Glutamatergic neuron (in vitro differentiated cells): ENCODE measurements around the gene AFF1. TPM values are rescaled to one million over a fixed set of nuclear protein-coding genes. Genes with fewer than 3 reads are reported as not detected.
A peak's percentile ranks its signal among the peaks of the same experiment; 100 is the strongest.
"Not testable (repeated sequence)": the region's sequence is repeated elsewhere in the genome, so short reads cannot be mapped to it uniquely, and the experiment has no call there.

Source experiments
- DNase-seq: peaks from one replicate; pipeline ENCODE4 v3.0.0; 2022
- H3K27ac Mint-ChIP-seq: one replicate; pipeline ENCODE4 v1.8.0; 2020; ENCODE audit warnings: mild to moderate bottlenecking, mixed read lengths, inconsistent platforms; ENCODE audit not compliant: unreplicated experiment
- H3K27me3 Mint-ChIP-seq: one replicate; pipeline ENCODE4 v1.8.0; 2020; ENCODE audit warnings: mild to moderate bottlenecking, moderate library complexity, mixed read lengths, inconsistent platforms; ENCODE audit not compliant: unreplicated experiment
- H3K36me3 Mint-ChIP-seq: one replicate; pipeline ENCODE4 v1.8.0; 2020; ENCODE audit warnings: mild to moderate bottlenecking, mixed read lengths, inconsistent platforms; ENCODE audit not compliant: unreplicated experiment
- H3K4me1 Mint-ChIP-seq: one replicate; pipeline ENCODE4 v1.8.0; 2020; ENCODE audit warnings: mild to moderate bottlenecking, low read depth, mixed read lengths, inconsistent platforms; ENCODE audit not compliant: unreplicated experiment
- H3K4me3 Mint-ChIP-seq: one replicate; pipeline ENCODE4 v1.8.0; 2020; ENCODE audit warnings: mild to moderate bottlenecking, mixed read lengths, inconsistent platforms; ENCODE audit not compliant: unreplicated experiment
- H3K9me3 Mint-ChIP-seq: one replicate; pipeline ENCODE4 v1.8.0; 2020; ENCODE audit warnings: mild to moderate bottlenecking, moderate library complexity, mixed read lengths, inconsistent platforms; ENCODE audit not compliant: unreplicated experiment
- total RNA-seq: library from RNA; stranded (reverse); fragmentation: NEBNext Ultra II Directional; extraction: Animal tissue kit (Norgen Biotek cat#: 25700); gene quantifications from one replicate; pipeline ENCODE4 v1.2.1, GENCODE V29; 2021; ENCODE audit not compliant: unreplicated experiment
- TF ChIP-seq, protein P1 (sequence below): fragments of 200-600 bp; sonication (generic); IDR thresholded peaks from one replicate; pipeline ENCODE4 v1.5.0; 2021; ENCODE audit not compliant: partially characterized antibody, unreplicated experiment

AFF1 gene
- total RNA-seq, 1 donor from 2014 or later: 42.5 TPM

DNA sequence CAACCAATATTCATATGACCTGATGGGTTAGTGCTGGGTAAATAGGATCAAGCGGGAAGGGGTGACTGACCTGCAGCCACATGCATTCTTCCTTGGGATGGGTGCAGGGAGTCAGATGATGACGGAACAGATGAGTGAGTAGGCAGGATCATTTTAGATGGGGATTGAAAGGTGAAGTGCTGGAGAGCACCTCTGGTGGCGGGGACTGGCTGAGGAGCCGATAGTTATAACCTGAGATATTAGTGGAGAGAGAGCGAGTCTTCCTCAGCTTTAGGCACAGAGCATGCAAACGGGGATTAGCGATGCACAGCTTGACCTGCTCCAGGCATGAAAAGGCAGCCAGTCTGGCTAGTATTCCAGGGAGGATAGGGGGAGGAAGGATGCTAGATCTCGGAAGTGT lies 99.1 kb downstream of the AFF1 start:
- Mint-ChIP-seq H3K27ac (no peak overlapping the region), H3K4me1 (peaks cover 43% of the 10 kb centered on the region), H3K27me3 (peaks cover 6% of the 10 kb centered on the region), H3K36me3 (no peaks in the 10 kb centered on the region), H3K4me3 (no peak overlapping the region), H3K9me3 (peaks cover 4% of the 10 kb centered on the region)
- TF ChIP-seq, protein P1, sequence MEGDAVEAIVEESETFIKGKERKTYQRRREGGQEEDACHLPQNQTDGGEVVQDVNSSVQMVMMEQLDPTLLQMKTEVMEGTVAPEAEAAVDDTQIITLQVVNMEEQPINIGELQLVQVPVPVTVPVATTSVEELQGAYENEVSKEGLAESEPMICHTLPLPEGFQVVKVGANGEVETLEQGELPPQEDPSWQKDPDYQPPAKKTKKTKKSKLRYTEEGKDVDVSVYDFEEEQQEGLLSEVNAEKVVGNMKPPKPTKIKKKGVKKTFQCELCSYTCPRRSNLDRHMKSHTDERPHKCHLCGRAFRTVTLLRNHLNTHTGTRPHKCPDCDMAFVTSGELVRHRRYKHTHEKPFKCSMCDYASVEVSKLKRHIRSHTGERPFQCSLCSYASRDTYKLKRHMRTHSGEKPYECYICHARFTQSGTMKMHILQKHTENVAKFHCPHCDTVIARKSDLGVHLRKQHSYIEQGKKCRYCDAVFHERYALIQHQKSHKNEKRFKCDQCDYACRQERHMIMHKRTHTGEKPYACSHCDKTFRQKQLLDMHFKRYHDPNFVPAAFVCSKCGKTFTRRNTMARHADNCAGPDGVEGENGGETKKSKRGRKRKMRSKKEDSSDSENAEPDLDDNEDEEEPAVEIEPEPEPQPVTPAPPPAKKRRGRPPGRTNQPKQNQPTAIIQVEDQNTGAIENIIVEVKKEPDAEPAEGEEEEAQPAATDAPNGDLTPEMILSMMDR: no peak
- no peak for DNase-seq

DNA sequence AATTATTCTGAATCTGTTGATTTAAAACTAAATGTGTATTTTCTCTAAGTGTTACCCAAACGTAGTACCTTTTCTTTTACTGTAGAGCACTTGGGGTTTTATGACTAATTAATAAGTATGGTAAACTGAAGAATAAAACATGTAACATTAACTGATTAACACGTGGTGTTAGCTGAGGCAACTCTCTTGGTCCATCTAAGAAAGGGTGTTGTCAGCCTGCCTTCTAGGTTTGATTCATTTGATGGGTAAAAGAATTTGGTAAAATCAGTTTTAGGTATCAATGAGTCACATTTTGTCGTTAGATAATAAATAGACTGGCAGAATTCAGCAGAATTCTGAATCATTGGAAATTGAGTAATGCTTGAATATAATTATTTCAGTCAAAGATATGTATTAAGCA lies 99.7 kb downstream of the AFF1 start:
- Mint-ChIP-seq H3K36me3 (no peaks in the 10 kb centered on the region), H3K4me1 (peaks cover 46% of the 10 kb centered on the region), H3K9me3 (peaks cover 4% of the 10 kb centered on the region), H3K4me3 (no peak overlapping the region), H3K27ac (peak overlapping the region; percentile 49), H3K27me3 (peaks cover 6% of the 10 kb centered on the region)
- TF ChIP-seq, protein P1: no peak
- no peak for DNase-seq

DNA sequence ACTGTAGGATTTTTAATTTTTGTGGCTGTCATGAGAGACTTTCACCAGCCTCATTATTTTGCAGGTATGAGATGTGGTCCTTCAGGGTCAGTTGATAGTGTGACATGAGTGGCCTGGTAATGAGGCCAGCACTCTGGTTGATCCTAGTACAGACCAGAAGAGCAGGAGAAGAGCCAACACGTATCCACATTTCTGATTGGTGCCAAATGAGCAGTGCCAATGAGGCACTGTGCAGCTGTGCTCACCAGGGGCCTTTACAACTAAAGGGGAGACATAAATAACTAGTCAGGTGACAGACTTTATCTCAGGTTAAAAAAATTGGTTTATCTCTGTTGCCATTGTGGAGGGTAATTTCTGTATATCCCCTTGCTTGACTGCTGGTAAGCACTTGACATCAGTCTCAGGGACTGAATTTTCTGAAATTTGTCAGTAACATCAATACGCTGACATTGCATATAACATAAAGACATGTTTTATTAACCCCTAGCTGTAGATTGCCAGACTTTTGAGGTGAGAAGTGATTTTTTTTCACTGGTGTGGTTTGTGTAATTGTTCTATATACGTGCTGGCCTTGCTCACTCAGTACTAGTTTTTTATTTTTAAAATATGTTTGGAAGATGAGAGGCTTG lies 101.2 kb downstream of the AFF1 start:
- H3K9me3 Mint-ChIP-seq: peaks cover 4% of the 10 kb centered on the region
- H3K4me1 Mint-ChIP-seq: peaks cover 42% of the 10 kb centered on the region
- DNase-seq: no peak
- no peaks in the 10 kb centered on the region for H3K36me3 Mint-ChIP-seq
- H3K27me3 Mint-ChIP-seq: peaks cover 6% of the 10 kb centered on the region
- H3K27ac Mint-ChIP-seq: peak overlapping the region; percentile 82
- TF ChIP-seq, protein P1: no peak
- no peak overlapping the region for H3K4me3 Mint-ChIP-seq

DNA sequence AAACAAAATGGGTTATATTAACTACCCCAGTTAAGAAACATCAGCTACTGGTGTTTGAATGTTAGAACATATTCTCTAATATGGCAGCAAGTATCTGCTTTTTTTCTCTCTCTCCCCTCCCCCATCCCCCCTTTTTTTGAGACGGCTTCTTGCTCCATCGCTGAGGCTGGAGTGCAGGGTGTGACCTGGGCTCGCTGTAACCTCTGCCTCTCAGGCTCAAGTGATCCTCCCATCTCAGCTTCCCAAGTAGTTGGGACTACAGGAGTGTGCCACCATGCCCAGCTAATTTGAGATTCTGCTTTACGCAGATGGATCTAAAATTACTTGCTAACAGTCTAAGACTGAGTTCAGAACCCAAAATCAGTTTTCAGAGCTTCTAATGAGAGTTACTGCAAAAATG lies 101.9 kb downstream of the AFF1 start:
- no peak for DNase-seq
- Mint-ChIP-seq H3K27me3 (peaks cover 6% of the 10 kb centered on the region), H3K4me3 (peak overlapping the region; percentile 22), H3K36me3 (no peaks in the 10 kb centered on the region), H3K4me1 (peaks cover 46% of the 10 kb centered on the region), H3K27ac (peak overlapping the region; percentile 94), H3K9me3 (peaks cover 4% of the 10 kb centered on the region)
- TF ChIP-seq, protein P1: no peak

DNA sequence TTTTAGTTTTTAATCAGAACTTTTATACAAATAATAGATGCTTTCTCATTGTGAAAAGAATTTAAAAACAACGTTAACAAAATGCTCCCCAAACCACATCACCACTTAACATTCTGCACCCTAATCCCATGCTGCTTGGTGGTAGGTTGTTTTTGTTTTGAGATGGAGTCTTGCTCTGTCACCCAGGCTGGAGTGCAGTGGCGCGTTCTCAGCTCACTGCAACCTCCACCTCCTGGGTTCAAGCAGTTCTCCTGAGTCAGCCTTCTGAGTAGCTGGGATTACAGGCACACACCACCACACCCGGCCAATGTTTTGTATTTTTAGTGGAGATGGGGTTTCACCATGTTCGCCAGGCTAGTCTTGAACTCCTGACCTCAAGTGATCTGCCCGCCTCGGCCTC lies 102.4 kb downstream of the AFF1 start:
- not testable (repeated sequence) for H3K9me3 Mint-ChIP-seq, H3K27me3 Mint-ChIP-seq, DNase-seq, H3K36me3 Mint-ChIP-seq
- Mint-ChIP-seq H3K4me1 (peaks cover 46% of the 10 kb centered on the region), H3K27ac (peak overlapping the region; percentile 94), H3K4me3 (peak overlapping the region; percentile 74)
